Epidermal melanocyte (primary cell): ENCODE results near the gene NEURL1B.
"Not testable (repeated sequence)": the region's sequence is repeated elsewhere in the genome, so short reads cannot be mapped to it uniquely, and the experiment has no call there.

Experiments used
- DNase-seq: peaks from one replicate; pipeline ENCODE4 v3.0.0; 2011; ENCODE audit warnings: low spot score; ENCODE audit not compliant: insufficient read length

Gene NEURL1B

GRCh38 chr5:172676914-172677475 is 35.9 kb downstream of the NEURL1B start:
- no peak for DNase-seq

- not testable (repeated sequence) for DNase-seq
Measured at GRCh38 chr5:172678362-172678874, 37.4 kb downstream of the NEURL1B start.

- DNase-seq: no peak
Measured at GRCh38 chr5:172678902-172679301, 37.8 kb downstream of the NEURL1B start.

- no peak for DNase-seq
Measured at GRCh38 chr5:172679628-172680212, 38.7 kb downstream of the NEURL1B start.

- DNase-seq: no peak
Measured at GRCh38 chr5:172680921-172681320, 39.9 kb downstream of the NEURL1B start.

GRCh38 chr5:172681421-172681820 is 40.4 kb downstream of the NEURL1B start:
- DNase-seq: no peak

GRCh38 chr5:172683264-172683644 is 42.2 kb downstream of the NEURL1B start:
- DNase-seq: no peak

GRCh38 chr5:172683645-172684471 is 42.8 kb downstream of the NEURL1B start:
- DNase-seq: no peak

GRCh38 chr5:172685091-172685490 is 44.0 kb downstream of the NEURL1B start:
- DNase-seq: no peak

- no peak for DNase-seq
Measured at GRCh38 chr5:172686111-172686510, 45.0 kb downstream of the NEURL1B start.

GRCh38 chr5:172686539-172687390 is 45.7 kb downstream of the NEURL1B start:
- DNase-seq: no peak

- DNase-seq: no peak
Measured at GRCh38 chr5:172687940-172688339, 46.9 kb downstream of the NEURL1B start.

- DNase-seq: no peak
Measured at GRCh38 chr5:172688349-172689217, 47.5 kb downstream of the NEURL1B start.

- DNase-seq: no peak
Measured at GRCh38 chr5:172689218-172689572, 48.1 kb downstream of the NEURL1B start.

- DNase-seq: no peak
Measured at GRCh38 chr5:172689801-172690200, 48.7 kb downstream of the NEURL1B start.

GRCh38 chr5:172690258-172691075 is 49.4 kb downstream of the NEURL1B start:
- no peak for DNase-seq

GRCh38 chr5:172691886-172692285 is 50.8 kb downstream of the NEURL1B start:
- no peak for DNase-seq

GRCh38 chr5:172692451-172692850 is 51.4 kb downstream of the NEURL1B start:
- DNase-seq: no peak

GRCh38 chr5:172692981-172693380 is 51.9 kb downstream of the NEURL1B start:
- no peak for DNase-seq

GRCh38 chr5:172694061-172694460 is 53.0 kb downstream of the NEURL1B start:
- DNase-seq: no peak
